H1 (cell line): ENCODE measurements around the gene ULK3. TPM values are rescaled to one million over a fixed set of nuclear protein-coding genes. Genes with fewer than 3 reads are reported as not detected.

ENCODE experiments used
- CBX8 ChIP-seq: fragments of 300-800, 300-1000 bp; sonication (generic); IDR thresholded peaks from 2 replicates; pipeline ENCODE4 v1.7.1; 2016; ENCODE audit warnings: low read depth, low read length, borderline replicate concordance
- HDAC2 ChIP-seq, 2 experiments: fragments of 300-600 bp in 1 of 2; sonication (generic) in 1 of 2; IDR thresholded peaks; 2 replicates each; pipeline ENCODE4 v1.6.1; 2011 to 2012; ENCODE audit warnings: low read depth in 2 of 2, low read length in 2 of 2, mild to moderate bottlenecking in 2 of 2, moderate library complexity in 2 of 2, borderline replicate concordance in 1 of 2, inconsistent platforms in 1 of 2
- TAF7 ChIP-seq: optimal IDR thresholded peaks from 2 replicates; pipeline ENCODE3; 2011; ENCODE audit warnings: low read depth, mild to moderate bottlenecking, inconsistent platforms, low read length, moderate library complexity, borderline replicate concordance
- TCF12 ChIP-seq: IDR thresholded peaks from 2 replicates; pipeline ENCODE4 v1.6.1; 2011; ENCODE audit warnings: low read depth, mild to moderate bottlenecking, low read length
- polyA plus RNA-seq, 7 experiments: library from polyadenylated mRNA; depleted of rRNA in 3 of 7; stranded (reverse) in 5 of 7; unstranded in 2 of 7; fragments of >200 nt in 5 of 7; fragments of 200-250 nt in 2 of 7; gene quantifications; 1 replicate in 5 of 7; 2 replicates in 1 of 7; 4 replicates in 1 of 7; pipeline versions ENCODE4 v1.2.1 to v1.2.3, GENCODE V29; 2011 to 2013; ENCODE audit warnings: missing spikeins in 2 of 7, mixed read lengths in 2 of 7
- total RNA-seq: library from RNA; stranded (reverse); fragmentation: NEBNext Ultra II Directional; extraction: Animal tissue kit (Norgen Biotek cat#: 25700); gene quantifications from 2 replicates; pipeline ENCODE4 v1.2.1, GENCODE V29; 2021

Gene ULK3
- total and polyA plus RNA-seq, 2 of the 8 experiments (the other 6 are each of a cell fraction or from before 2014, with no cell fraction given) = 27.1 to 34.4 TPM

DNA sequence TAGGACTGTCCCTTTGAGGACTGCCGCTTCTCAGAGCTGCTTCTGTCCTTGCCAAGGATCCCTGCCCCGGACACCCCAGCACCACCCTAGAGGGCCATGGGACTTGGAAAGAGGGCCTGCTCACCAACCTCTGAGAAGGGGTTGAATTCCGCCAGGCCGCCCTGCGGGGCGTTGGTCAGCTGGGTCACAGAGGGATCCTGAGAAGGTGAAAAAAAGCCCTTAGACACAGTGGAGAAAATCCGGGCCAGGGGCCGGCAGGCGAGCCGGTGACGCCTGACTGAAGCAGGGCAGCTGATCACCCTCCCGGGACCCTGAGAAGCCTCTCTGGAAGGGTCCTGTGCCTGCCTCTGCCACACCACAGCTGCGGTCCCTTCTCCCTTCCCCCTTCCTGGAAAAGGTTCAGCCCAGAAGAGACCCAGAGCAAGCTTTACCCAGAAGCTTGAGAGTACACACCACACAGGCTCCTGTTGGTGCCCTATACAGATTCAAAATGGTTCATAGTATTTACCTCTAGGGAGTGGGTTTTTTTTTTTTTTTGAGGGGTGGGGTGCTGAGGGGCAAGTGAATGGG lies 11.6 kb upstream of the ULK3 start (continued):
- no peak for TF ChIP-seq TAF7
- no peak for TF ChIP-seq HDAC2 (IDR thresholded peaks at IDR 0.05; ENCODE audit: borderline replicate concordance in 1 of 2, low read depth in 2 of 2, low read length in 2 of 2)
- TF ChIP-seq TCF12 = no peak
- TF ChIP-seq CBX8 = no peak
